IMR-90 (cell line): ENCODE data around the gene GUCD1. TPM values are rescaled to one million over a fixed set of nuclear protein-coding genes. Genes with fewer than 3 reads are reported as not detected.
A peak's percentile ranks its signal among the peaks of the same experiment; 100 is the strongest.

ENCODE experiments used
- ATAC-seq: fragments of 200-7000 bp; cut with Tn5 transposase; 2 replicates; pipeline ENCODE4 v1.9.1; 2020; ENCODE audit warnings: low read depth, mild to moderate bottlenecking, moderate library complexity
- BruUV-seq: library from RNA; stranded (reverse); fragments of 400-500 nt; replicated peaks from 2 replicates; lab custom pipeline; 2021; lab: Mats Ljungman, UMichigan
- CTCF ChIA-PET: fragments of 300-600 bp; formaldehyde crosslinking; extraction: SDS; loops from one replicate; lab custom pipeline; 2021; ENCODE audit warnings: antibody characterized with exemption; lab: Yijun Ruan, JAX
- POLR2A ChIA-PET: fragments of 300-600 bp; sonication (Branson Sonifier 250); formaldehyde crosslinking; loops from one replicate; lab custom pipeline; 2022; ENCODE audit warnings: antibody characterized with exemption; ENCODE audit not compliant: unreplicated experiment; lab: Charles Lee
- DNase-seq: peaks from one replicate; pipeline ENCODE4 v3.0.0; 2013
- H2AFZ ChIP-seq: replicated peaks from 2 replicates; pipeline ENCODE3; 2013; ENCODE audit warnings: low read length, mild to moderate bottlenecking; ENCODE audit not compliant: poor library complexity
- H2AK5ac ChIP-seq: 2 replicates; pipeline ENCODE4 v1.6.1; 2013; ENCODE audit warnings: low read depth, low read length, inconsistent platforms
- H2AK9ac ChIP-seq: replicated peaks from 2 replicates; pipeline ENCODE3; 2013; ENCODE audit warnings: mild to moderate bottlenecking, low read depth, low read length, moderate library complexity; ENCODE audit not compliant: poor library complexity
- H2BK120ac ChIP-seq: 2 replicates; pipeline ENCODE4 v1.6.1; 2013; ENCODE audit warnings: low read depth, low read length, inconsistent platforms
- H2BK15ac ChIP-seq: 3 replicates; pipeline ENCODE4 v1.6.1; 2013; ENCODE audit warnings: low read depth, low read length, inconsistent platforms
- H2BK20ac ChIP-seq: 2 replicates; pipeline ENCODE4 v1.6.1; 2013; ENCODE audit warnings: low read depth, mild to moderate bottlenecking, inconsistent platforms, low read length, moderate library complexity
- H2BK5ac ChIP-seq: 2 replicates; pipeline ENCODE4 v1.6.1; 2013; ENCODE audit warnings: mild to moderate bottlenecking, low read depth, low read length, inconsistent platforms; ENCODE audit not compliant: poor library complexity, severe bottlenecking
- H3K14ac ChIP-seq: replicated peaks from 2 replicates; pipeline ENCODE4 v1.6.1; 2013; ENCODE audit warnings: low read depth, low read length, inconsistent platforms
- H3K18ac ChIP-seq: 2 replicates; pipeline ENCODE4 v1.6.1; 2013; ENCODE audit warnings: low read depth, low read length, control low read depth
- H3K23ac ChIP-seq: 2 replicates; pipeline ENCODE4 v1.6.1; 2013; ENCODE audit warnings: low read depth, low read length, inconsistent platforms
- H3K27ac ChIP-seq: 2 replicates; pipeline ENCODE4 v1.5.1; 2013; ENCODE audit warnings: mild to moderate bottlenecking, control low read depth, low read length; ENCODE audit not compliant: insufficient read depth
- H3K27me3 ChIP-seq: 2 replicates; pipeline ENCODE4 v1.6.1; 2013; ENCODE audit warnings: low read length; ENCODE audit not compliant: control insufficient read depth, insufficient read depth
- H3K36me3 ChIP-seq: 2 replicates; pipeline ENCODE4 v1.6.1; 2013; ENCODE audit warnings: low read length, mixed read lengths; ENCODE audit not compliant: control insufficient read depth, insufficient read depth
- H3K4ac ChIP-seq: 2 replicates; pipeline ENCODE4 v1.6.1; 2013; ENCODE audit warnings: low read depth, low read length, inconsistent platforms
- H3K4me1 ChIP-seq: 2 replicates; pipeline ENCODE4 v1.6.1; 2013; ENCODE audit warnings: low read length, mixed read lengths; ENCODE audit not compliant: control insufficient read depth, insufficient read depth
- H3K4me2 ChIP-seq: 2 replicates; pipeline ENCODE4 v1.6.1; 2013; ENCODE audit warnings: low read depth, mild to moderate bottlenecking, control low read depth, low read length, moderate library complexity
- H3K4me3 ChIP-seq: 2 replicates; pipeline ENCODE4 v1.5.1; 2013; ENCODE audit warnings: low read depth, mild to moderate bottlenecking, control low read depth, low read length, moderate library complexity; ENCODE audit not compliant: insufficient read depth
- H3K56ac ChIP-seq: 2 replicates; pipeline ENCODE4 v1.6.1; 2013; ENCODE audit warnings: low read length, inconsistent platforms; ENCODE audit not compliant: insufficient read depth; ENCODE audit errors: extremely low read depth
- H3K79me1 ChIP-seq, 2 experiments: 2 replicates each; pipeline ENCODE4 v1.6.1; 2013; ENCODE audit warnings: low read length in 2 of 2, inconsistent platforms in 1 of 2, low read depth in 1 of 2
- H3K9ac ChIP-seq: 2 replicates; pipeline ENCODE4 v1.6.1; 2013; ENCODE audit warnings: low read depth, low read length, control low read depth
- H3K9me1 ChIP-seq: 2 replicates; pipeline ENCODE4 v1.6.1; 2013; ENCODE audit warnings: low read length, inconsistent platforms; ENCODE audit not compliant: insufficient read depth
- H3K9me3 ChIP-seq: 2 replicates; pipeline ENCODE4 v1.6.1; 2013; ENCODE audit warnings: low read length; ENCODE audit not compliant: control insufficient read depth, insufficient read depth
- H4K20me1 ChIP-seq: 2 replicates; pipeline ENCODE4 v1.6.1; 2013; ENCODE audit warnings: low read length, inconsistent platforms; ENCODE audit not compliant: insufficient read depth
- H4K5ac ChIP-seq: 2 replicates; pipeline ENCODE4 v1.6.1; 2013; ENCODE audit warnings: mild to moderate bottlenecking, low read depth, low read length, control low read depth
- H4K8ac ChIP-seq, 2 experiments: 2 replicates each; pipeline ENCODE4 v1.6.1; 2013; ENCODE audit warnings: low read depth in 2 of 2, low read length in 2 of 2, control low read depth in 1 of 2, inconsistent platforms in 1 of 2
- H4K91ac ChIP-seq: 2 replicates; pipeline ENCODE4 v1.6.1; 2013; ENCODE audit warnings: low read depth, low read length, inconsistent platforms; ENCODE audit not compliant: insufficient read depth
- BHLHE40 ChIP-seq: fragments of 150-350 bp; IDR thresholded peaks from 2 replicates; pipeline ENCODE4 v1.6.1; 2016; ENCODE audit warnings: mild to moderate bottlenecking, low read depth, low read length
- CEBPB ChIP-seq: IDR thresholded peaks from 2 replicates; pipeline ENCODE4 v1.6.1; 2012; ENCODE audit warnings: low read depth, low read length, improper control_type of control experiment
- CHD1 ChIP-seq: IDR thresholded peaks from 2 replicates; pipeline ENCODE4 v1.6.1; 2012; ENCODE audit warnings: low read depth, low read length, improper control_type of control experiment
- CTCF ChIP-seq: conservative IDR thresholded peaks from 2 replicates; pipeline ENCODE4 v1.5.1; 2012; ENCODE audit warnings: mild to moderate bottlenecking, low read depth, low read length, improper control_type of control experiment
- ELK1 ChIP-seq: fragments of 150-350 bp; IDR thresholded peaks from 2 replicates; pipeline ENCODE4 v1.6.1; 2016; ENCODE audit warnings: low read depth, mild to moderate bottlenecking, low read length, moderate library complexity, borderline replicate concordance
- FOS ChIP-seq: fragments of 150-350 bp; IDR thresholded peaks from 2 replicates; pipeline ENCODE4 v1.6.1; 2016; ENCODE audit warnings: low read depth, low read length
- MAFK ChIP-seq: IDR thresholded peaks from 2 replicates; pipeline ENCODE4 v1.6.1; 2012; ENCODE audit warnings: low read depth, low read length, improper control_type of control experiment
- MAZ ChIP-seq: IDR thresholded peaks from 2 replicates; pipeline ENCODE4 v1.6.1; 2012; ENCODE audit warnings: low read depth, mild to moderate bottlenecking, low read length, improper control_type of control experiment, moderate library complexity, borderline replicate concordance
- MXI1 ChIP-seq: IDR thresholded peaks from 2 replicates; pipeline ENCODE4 v1.6.1; 2012; ENCODE audit warnings: low read depth, mild to moderate bottlenecking, low read length, moderate library complexity, borderline replicate concordance
- NFE2L2 ChIP-seq: fragments of 150-350 bp; IDR thresholded peaks from 2 replicates; pipeline ENCODE4 v1.6.1; 2016; ENCODE audit warnings: low read depth, mild to moderate bottlenecking, low read length
- POLR2A ChIP-seq: IDR thresholded peaks from 2 replicates; pipeline ENCODE4 v1.6.1; 2012; ENCODE audit warnings: mild to moderate bottlenecking, low read depth, low read length
- RAD21 ChIP-seq: IDR thresholded peaks from 2 replicates; pipeline ENCODE4 v1.6.1; 2012; ENCODE audit warnings: low read length, improper control_type of control experiment
- RCOR1 ChIP-seq: IDR thresholded peaks from 2 replicates; pipeline ENCODE4 v1.6.1; 2012; ENCODE audit warnings: mild to moderate bottlenecking, low read length, improper control_type of control experiment; ENCODE audit not compliant: insufficient replicate concordance
- RFX5 ChIP-seq: IDR thresholded peaks from 2 replicates; pipeline ENCODE4 v1.8.0; 2012; ENCODE audit warnings: low read depth, mild to moderate bottlenecking, low read length, moderate library complexity
- SMC3 ChIP-seq: fragments of 150-350 bp; IDR thresholded peaks from 2 replicates; pipeline ENCODE4 v1.6.1; 2016; ENCODE audit warnings: low read depth, mild to moderate bottlenecking, antibody characterized with exemption, low read length, moderate library complexity
- USF2 ChIP-seq: fragments of 150-350 bp; IDR thresholded peaks from 2 replicates; pipeline ENCODE4 v1.6.1; 2017; ENCODE audit warnings: mild to moderate bottlenecking, antibody characterized with exemption, low read length, low read depth
- WGBS, 2 experiments: methylation state at CpG; one replicate each; pipeline versions ENCODE4 v1.1.5 to v1.1.7; 2013; ENCODE audit warnings: missing lambda C conversion rate in 2 of 2; ENCODE audit not compliant: insufficient read length in 1 of 2; ENCODE audit errors: extremely low coverage in 2 of 2; 5-methylcytosine and 5-hydroxymethylcytosine counted together
- dilution Hi-C: fragments of 300-500 bp; cut with HindIII; formaldehyde crosslinking; loops from one replicate; pipeline ENCODE4 v1.14.3; 2018; ENCODE audit warnings: low sequenced_read_pairs; ENCODE audit not compliant: unreplicated experiment
- in situ Hi-C: fragments of 300-500 bp; cut with MboI; formaldehyde crosslinking; loops from 3 replicates; pipeline ENCODE4 v1.14.3; 2019; ENCODE audit warnings: low sequenced_read_pairs, inconsistent platforms, mixed read lengths
- intact Hi-C: fragments of 100-400 bp; cut with micrococcal nuclease; formaldehyde crosslinking; loops from 2 replicates; pipeline ENCODE4 v1.10.0; 2022
- polyA plus RNA-seq, 3 experiments: library from polyadenylated mRNA; depleted of rRNA; stranded (reverse); fragments of >200 nt; gene quantifications; 2 replicates each; pipeline ENCODE4 v1.2.3, GENCODE V29; 2012; ENCODE audit warnings: low replicate concordance in 1 of 3
- total RNA-seq: library from RNA; depleted of rRNA; stranded (reverse); fragments of >200 nt; gene quantifications from 2 replicates; pipeline ENCODE4 v1.2.3, GENCODE V29; 2012

The GUCD1 gene
- total and polyA plus RNA-seq, 2 of the 4 experiments (the other 2 are of a cell fraction) = 97.6 to 143 TPM

GRCh38 chr22:24526191-24526590 is 28.7 kb downstream of the GUCD1 start:
- Histone ChIP-seq H3K14ac (no peak overlapping the region), H4K91ac (no peak overlapping the region), H4K5ac (no peak overlapping the region), H3K9me3 (no peaks in the 10 kb centered on the region), H3K56ac (no peak overlapping the region), H4K20me1 (no peaks in the 10 kb centered on the region), H2BK120ac (no peak overlapping the region), H4K8ac (no peak overlapping the region), H3K9me1 (0 out of 2 replicates have a peak, but pooled peaks cover 3% of the 10 kb centered on the region), H2AK9ac (no peak overlapping the region), H2BK15ac (no peak overlapping the region), H3K4me3 (no peak overlapping the region), H3K27me3 (peaks cover 3% of the 10 kb centered on the region), H2BK20ac (no peak overlapping the region), H3K27ac (no peak overlapping the region), H3K4me2 (no peak overlapping the region), H3K9ac (no peak overlapping the region), H3K4me1 (peaks cover 2% of the 10 kb centered on the region; the same call in 1 of the 2 replicates), H2AFZ (no peak overlapping the region), H2BK5ac (no peak overlapping the region), H3K4ac (no peak overlapping the region), H3K79me1 (no peaks in the 10 kb centered on the region), H3K23ac (no peak overlapping the region), H3K36me3 (no peaks in the 10 kb centered on the region), H3K18ac (no peak overlapping the region), H2AK5ac (no peak overlapping the region)
- TF ChIP-seq USF2 (no peak), POLR2A (no peak), NFE2L2 (no peak), FOS (no peak), CEBPB (no peak), CTCF (no peak), MAZ (no peak), SMC3 (no peak), MXI1 (no peak), RCOR1 (no peak), ELK1 (no peak), CHD1 (no peak), BHLHE40 (no peak), RFX5 (no peak), MAFK (no peak), RAD21 (no peak)
- in situ Hi-C loops = no loop called here
- no TSS peak for BruUV-seq
- WGBS, 2 experiments = 80% methylated on average over 1 of the region's 2 CpGs; no CpG with 5 or more reads in 1 of the 2 experiments
- ATAC-seq = no peak
- intact Hi-C loops = loop anchor here (5.0 kb wide), 1 partner anchor 339 kb away; no protein-coding TSS in a partner anchor
- dilution Hi-C loops = no loop called here
- ChIA-PET CTCF (interaction anchor here (0.7 kb wide), 1 partner anchor 237 kb away, joined by 4 read pairs; no protein-coding TSS in a partner anchor), POLR2A (no interaction called here)
- peak; percentile 17 for DNase-seq
